Adrenal gland (tissue), 5 donors: ENCODE results near the gene PSMD5.

Experiments
- POLR2A ChIP-seq, 2 donors: fragments of 450-650 bp; IDR thresholded peaks; one replicate each; pipeline ENCODE4 v1.6.1; 2017; ENCODE audit warnings: antibody characterized with exemption in 2 of 2, mild to moderate bottlenecking in 2 of 2, moderate library complexity in 1 of 2
- TF ChIP-seq, protein P1 (sequence below), 6 experiments: fragments of 450-650 bp in 4 of 6; fragments of 200-600 bp in 2 of 6; sonication (generic) in 1 of 6; IDR thresholded peaks; 1 replicate in 5 of 6; 2 replicates in 1 of 6; pipeline versions ENCODE4 v1.5.1 to v1.8.0; 2016 to 2021; ENCODE audit warnings: antibody characterized with exemption in 6 of 6, mild to moderate bottlenecking in 2 of 6, moderate library complexity in 1 of 6
- donor health status: DM: no; HTN: no; CAD: no.

DNA sequence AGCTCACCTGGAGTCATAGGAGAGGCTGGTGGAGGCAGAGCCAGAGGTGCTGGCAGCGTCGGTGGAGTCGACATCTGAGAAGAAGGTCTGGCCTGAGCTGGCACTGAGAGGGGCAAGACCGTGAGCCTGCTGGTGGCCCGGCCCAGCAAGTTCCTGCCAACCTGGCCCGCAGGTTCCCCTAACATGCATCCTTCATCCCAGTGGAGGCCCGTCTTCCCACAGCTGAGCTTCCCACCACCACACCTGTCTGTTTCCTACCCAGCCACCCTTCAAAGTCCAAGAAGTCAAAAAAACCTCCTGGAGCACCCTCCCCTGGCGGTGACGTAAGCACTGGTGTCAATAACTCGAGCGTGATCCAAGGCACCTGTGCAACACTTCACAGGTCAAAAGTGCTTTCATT, 17.4 kb upstream of the PSMD5 start:
- TF ChIP-seq, protein P1, sequence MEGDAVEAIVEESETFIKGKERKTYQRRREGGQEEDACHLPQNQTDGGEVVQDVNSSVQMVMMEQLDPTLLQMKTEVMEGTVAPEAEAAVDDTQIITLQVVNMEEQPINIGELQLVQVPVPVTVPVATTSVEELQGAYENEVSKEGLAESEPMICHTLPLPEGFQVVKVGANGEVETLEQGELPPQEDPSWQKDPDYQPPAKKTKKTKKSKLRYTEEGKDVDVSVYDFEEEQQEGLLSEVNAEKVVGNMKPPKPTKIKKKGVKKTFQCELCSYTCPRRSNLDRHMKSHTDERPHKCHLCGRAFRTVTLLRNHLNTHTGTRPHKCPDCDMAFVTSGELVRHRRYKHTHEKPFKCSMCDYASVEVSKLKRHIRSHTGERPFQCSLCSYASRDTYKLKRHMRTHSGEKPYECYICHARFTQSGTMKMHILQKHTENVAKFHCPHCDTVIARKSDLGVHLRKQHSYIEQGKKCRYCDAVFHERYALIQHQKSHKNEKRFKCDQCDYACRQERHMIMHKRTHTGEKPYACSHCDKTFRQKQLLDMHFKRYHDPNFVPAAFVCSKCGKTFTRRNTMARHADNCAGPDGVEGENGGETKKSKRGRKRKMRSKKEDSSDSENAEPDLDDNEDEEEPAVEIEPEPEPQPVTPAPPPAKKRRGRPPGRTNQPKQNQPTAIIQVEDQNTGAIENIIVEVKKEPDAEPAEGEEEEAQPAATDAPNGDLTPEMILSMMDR (IDR thresholded peaks at IDR 0.05) = no peak
- no peak for TF ChIP-seq POLR2A (IDR thresholded peaks at IDR 0.05)
